ENCODE measurements around the gene CAPN1. TPM values are rescaled to one million over a fixed set of nuclear protein-coding genes. Genes with fewer than 3 reads are reported as not detected.
"Not testable (repeated sequence)": the region's sequence is repeated elsewhere in the genome, so short reads cannot be mapped to it uniquely, and the experiment has no call there.

The CAPN1 gene
- total RNA-seq, 2 experiments from 2014 or later = 164 to 167 TPM

DNA sequence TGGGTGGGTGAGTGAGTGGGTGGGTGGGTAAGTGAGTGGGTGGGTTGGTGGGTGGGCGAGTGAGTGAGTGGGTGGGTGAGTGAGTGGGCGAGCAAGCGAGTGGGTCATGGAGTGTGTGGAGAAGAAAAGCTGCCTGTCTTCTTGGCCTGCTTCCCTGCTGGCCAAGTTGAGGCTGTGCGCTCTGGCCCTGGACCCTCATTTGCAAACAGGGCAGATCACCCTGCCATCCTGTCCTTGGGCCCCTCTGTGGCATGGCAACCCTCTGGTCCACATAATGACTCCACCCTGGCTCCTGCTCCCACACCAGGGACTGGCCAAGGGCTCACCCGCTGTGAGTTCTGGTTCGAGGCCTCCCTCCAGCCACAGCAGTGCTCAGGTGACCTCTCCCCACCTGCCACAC lies 35.1 kb downstream of the CAPN1 start:
- Mint-ChIP-seq H3K9me3 (no peaks in the 10 kb centered on the region), H3K4me3 (no peak overlapping the region), H3K4me1 (peaks cover 32% of the 10 kb centered on the region), H3K36me3 (ENCODE audit: low read depth) (peaks cover 3% of the 10 kb centered on the region), H3K27ac (no peak overlapping the region), H3K27me3 (peaks cover 2% of the 10 kb centered on the region)
- ChIA-PET CTCF (no interaction called here), POLR2A (no interaction called here)
- DNase-seq = no peak

DNA sequence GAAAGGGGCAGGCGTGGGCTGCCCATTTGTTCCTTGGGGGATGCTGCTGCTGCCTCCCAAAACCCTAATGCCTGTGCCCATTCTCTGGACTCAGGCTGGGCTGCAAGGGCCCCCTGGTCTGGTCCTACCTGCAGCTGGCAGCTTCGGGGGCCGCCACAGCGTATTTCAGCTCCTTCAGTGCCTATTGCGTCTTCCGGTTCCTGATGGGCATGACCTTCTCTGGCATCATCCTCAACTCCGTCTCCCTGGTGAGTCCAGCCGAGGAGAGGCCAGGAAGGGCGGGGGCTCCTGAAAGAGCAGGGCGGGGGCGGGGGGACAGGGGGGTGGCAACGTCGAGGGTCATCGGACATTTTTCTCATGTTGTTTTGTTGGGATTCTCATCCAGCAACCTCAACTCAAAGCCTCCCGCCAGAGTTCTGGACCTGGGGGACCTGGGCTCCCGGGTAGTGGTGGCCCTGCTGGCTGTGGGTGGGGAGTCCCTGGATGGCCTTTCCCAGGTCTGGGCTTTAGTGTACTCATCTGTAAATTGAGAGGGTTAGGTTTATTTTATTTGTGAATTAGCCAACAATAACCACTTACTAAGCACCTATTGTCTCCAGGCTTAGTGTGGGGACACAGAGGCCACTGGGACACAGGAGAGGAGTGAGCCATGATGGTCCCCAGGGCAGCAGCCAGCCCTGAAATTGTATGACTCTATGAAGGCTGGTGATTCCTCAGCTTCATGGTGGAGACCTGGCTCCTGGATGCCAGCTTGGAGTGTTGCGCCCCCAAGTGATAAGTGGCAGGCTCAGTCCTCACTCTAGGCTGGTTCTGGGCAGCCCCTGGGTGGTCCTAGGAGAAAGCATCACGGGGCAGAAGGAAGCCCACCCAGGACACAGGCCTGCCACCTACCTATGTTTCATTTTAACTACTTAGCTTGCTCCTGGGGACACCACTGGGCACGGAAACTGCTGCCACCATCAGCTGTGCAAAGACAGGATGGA lies 36.0 kb downstream of the CAPN1 start:
- no peak for DNase-seq
- H3K36me3 Mint-ChIP-seq (ENCODE audit: low read depth) = peaks cover 3% of the 10 kb centered on the region
- no peak overlapping the region for H3K27ac Mint-ChIP-seq
- ChIA-PET POLR2A (interaction anchor here (2.8 kb wide), 1 partner anchor 44 kb away, joined by 10 read pairs; the partner anchor contains the start of gene POLA2), CTCF (no interaction called here)
- no peaks in the 10 kb centered on the region for H3K9me3 Mint-ChIP-seq
- H3K4me3 Mint-ChIP-seq = no peak overlapping the region
- H3K27me3 Mint-ChIP-seq = peaks cover 2% of the 10 kb centered on the region
- H3K4me1 Mint-ChIP-seq = peaks cover 36% of the 10 kb centered on the region

DNA sequence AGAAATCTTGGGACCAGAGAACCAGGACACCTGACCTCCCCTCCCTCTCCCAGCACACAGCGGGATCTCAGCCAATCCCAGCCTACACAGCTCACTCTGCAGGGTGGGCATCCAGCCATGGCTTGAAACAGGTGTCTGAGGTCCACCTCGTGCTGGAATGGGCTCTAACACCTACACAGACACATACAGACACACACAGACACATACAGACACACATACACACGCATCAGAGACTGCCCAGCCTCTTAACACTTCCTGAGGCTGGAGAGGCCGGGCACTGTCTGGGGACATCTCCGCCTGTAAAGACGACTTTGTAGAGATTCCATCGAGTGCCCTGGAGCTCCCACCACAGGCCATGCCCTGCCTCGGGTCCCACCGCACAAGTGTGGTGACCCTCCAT lies 36.7 kb downstream of the CAPN1 start:
- no peak for DNase-seq
- POLR2A ChIA-PET = interaction anchor here (2.8 kb wide), 1 partner anchor 44 kb away, joined by 10 read pairs; the partner anchor contains the start of gene POLA2
- H3K27ac Mint-ChIP-seq = no peak overlapping the region
- peaks cover 35% of the 10 kb centered on the region for H3K4me1 Mint-ChIP-seq
- no peaks in the 10 kb centered on the region for H3K36me3 Mint-ChIP-seq (ENCODE audit: low read depth)
- CTCF ChIA-PET = interaction anchor here (1.6 kb wide), 1 partner anchor 13 kb away, joined by 4 read pairs; no protein-coding TSS in a partner anchor
- H3K27me3 Mint-ChIP-seq = peaks cover 4% of the 10 kb centered on the region
- H3K4me3 Mint-ChIP-seq = no peak overlapping the region
- H3K9me3 Mint-ChIP-seq = no peaks in the 10 kb centered on the region

DNA sequence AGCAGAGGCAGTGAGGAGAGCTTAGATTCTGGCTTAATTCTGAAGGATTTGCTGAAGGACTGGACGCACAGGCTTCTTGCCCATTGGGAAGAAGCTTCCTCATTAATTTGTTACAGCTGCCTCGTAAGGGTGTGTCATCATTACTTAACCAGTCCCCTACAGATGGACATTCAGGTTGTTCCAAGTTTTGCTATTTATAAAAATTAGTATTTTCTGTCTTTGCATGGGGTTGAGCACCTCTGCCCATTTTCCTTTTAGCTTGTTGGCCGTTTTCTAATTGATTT lies 38.1 kb downstream of the CAPN1 start:
- Mint-ChIP-seq H3K4me3 (no peak overlapping the region), H3K9me3 (no peaks in the 10 kb centered on the region), H3K4me1 (peaks cover 26% of the 10 kb centered on the region), H3K36me3 (ENCODE audit: low read depth) (no peaks in the 10 kb centered on the region), H3K27ac (peak overlapping the region; percentile 26), H3K27me3 (peaks cover 7% of the 10 kb centered on the region)
- ChIA-PET CTCF (interaction anchor here (0.7 to 1.6 kb wide), 4 partner anchors 14 to 110 kb away, joined by 3 to 5 read pairs (median 4); no protein-coding TSS in a partner anchor), POLR2A (interaction anchor here (2.8 kb wide), 1 partner anchor 42 kb away, joined by 10 read pairs; the partner anchor contains the start of gene POLA2)
- DNase-seq = no peak

DNA sequence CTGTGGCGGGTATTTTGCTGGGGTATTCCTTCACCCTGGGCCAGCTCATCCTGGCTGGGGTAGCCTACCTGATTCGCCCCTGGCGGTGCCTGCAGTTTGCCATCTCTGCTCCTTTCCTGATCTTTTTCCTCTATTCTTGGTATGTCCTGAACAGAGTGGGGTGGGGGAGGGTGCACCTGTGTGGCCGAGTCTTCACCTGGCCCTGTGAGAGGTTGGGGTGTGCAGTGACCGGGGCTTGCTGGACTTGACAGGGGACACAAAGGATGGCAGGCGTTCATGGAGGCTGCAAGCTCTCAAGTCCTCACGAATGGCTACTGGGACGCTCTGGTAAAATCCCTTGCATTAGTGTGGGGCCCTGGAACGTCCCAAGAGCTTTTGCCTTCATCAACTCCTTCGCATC lies 39.3 kb downstream of the CAPN1 start:
- no peak for DNase-seq
- Mint-ChIP-seq H3K27me3 (peaks cover 15% of the 10 kb centered on the region), H3K36me3 (ENCODE audit: low read depth) (no peaks in the 10 kb centered on the region), H3K4me3 (no peak overlapping the region), H3K9me3 (no peaks in the 10 kb centered on the region), H3K27ac (no peak overlapping the region), H3K4me1 (peaks cover 31% of the 10 kb centered on the region)
- POLR2A ChIA-PET = interaction anchor here (1.6 to 2.8 kb wide), 2 partner anchors 41 kb away, joined by 7 to 10 read pairs; partner anchors contain the start of gene POLA2
- CTCF ChIA-PET = no interaction called here

DNA sequence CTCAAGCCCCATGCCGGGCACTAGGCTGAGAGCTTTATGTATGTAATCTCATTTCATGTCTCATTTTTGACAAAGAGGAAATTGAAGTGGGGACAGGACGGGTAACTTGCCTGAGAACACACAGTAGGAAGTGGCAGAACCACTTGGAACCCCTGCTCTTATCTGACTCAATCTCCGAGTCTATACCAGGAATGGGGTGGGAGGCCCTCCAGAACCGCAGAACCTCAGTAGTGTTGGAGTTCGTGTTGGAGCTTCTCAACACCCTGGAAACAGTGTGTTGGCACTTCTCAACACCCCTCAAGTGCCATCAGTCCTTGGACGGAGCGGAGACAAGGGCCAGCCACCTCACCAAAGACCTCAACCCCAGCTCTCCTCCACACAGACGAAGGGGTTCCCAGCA lies 41.3 kb downstream of the CAPN1 start:
- Mint-ChIP-seq H3K36me3 (ENCODE audit: low read depth) (no peaks in the 10 kb centered on the region), H3K4me3 (no peak overlapping the region), H3K27me3 (peaks cover 28% of the 10 kb centered on the region), H3K9me3 (no peaks in the 10 kb centered on the region), H3K27ac (no peak overlapping the region), H3K4me1 (peaks cover 33% of the 10 kb centered on the region)
- no peak for DNase-seq
- CTCF ChIA-PET = interaction anchor here (1.2 to 1.7 kb wide), 2 partner anchors 92 to 109 kb away, joined by 3 to 6 read pairs; no protein-coding TSS in a partner anchor
- POLR2A ChIA-PET = no interaction called here

DNA sequence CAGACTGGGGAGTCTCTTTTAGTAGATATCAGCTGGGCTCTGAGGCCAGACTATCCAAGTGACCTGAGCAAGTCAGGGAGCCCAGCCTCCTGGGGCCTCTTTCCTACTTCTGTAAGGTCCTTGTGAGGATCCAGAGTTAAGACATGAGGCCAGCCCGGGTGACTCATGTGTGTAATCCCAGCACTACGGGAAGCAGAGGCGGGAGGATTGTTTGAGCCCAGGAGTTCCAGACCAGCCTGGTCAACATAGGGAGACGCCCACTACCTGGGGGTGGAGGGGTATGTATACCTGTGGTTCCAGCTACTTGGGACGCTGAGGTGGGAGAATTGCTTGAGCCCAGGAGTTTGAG lies 43.2 kb downstream of the CAPN1 start:
- ChIA-PET POLR2A (interaction anchor here (1.3 kb wide), 1 partner anchor 38 kb away, joined by 4 read pairs; no protein-coding TSS in a partner anchor), CTCF (interaction anchor here (0.8 to 4.7 kb wide), 12 partner anchors 12 to 108 kb away, joined by 3 to 49 read pairs (median 6); partner anchors contain the start of genes CDC42EP2, DPF2 and POLA2)
- no peak overlapping the region for H3K4me3 Mint-ChIP-seq
- H3K36me3 Mint-ChIP-seq (ENCODE audit: low read depth) = no peaks in the 10 kb centered on the region
- no peaks in the 10 kb centered on the region for H3K9me3 Mint-ChIP-seq
- H3K27ac Mint-ChIP-seq = no peak overlapping the region
- peaks cover 28% of the 10 kb centered on the region for H3K27me3 Mint-ChIP-seq
- no peak for DNase-seq
- H3K4me1 Mint-ChIP-seq = peaks cover 24% of the 10 kb centered on the region

DNA sequence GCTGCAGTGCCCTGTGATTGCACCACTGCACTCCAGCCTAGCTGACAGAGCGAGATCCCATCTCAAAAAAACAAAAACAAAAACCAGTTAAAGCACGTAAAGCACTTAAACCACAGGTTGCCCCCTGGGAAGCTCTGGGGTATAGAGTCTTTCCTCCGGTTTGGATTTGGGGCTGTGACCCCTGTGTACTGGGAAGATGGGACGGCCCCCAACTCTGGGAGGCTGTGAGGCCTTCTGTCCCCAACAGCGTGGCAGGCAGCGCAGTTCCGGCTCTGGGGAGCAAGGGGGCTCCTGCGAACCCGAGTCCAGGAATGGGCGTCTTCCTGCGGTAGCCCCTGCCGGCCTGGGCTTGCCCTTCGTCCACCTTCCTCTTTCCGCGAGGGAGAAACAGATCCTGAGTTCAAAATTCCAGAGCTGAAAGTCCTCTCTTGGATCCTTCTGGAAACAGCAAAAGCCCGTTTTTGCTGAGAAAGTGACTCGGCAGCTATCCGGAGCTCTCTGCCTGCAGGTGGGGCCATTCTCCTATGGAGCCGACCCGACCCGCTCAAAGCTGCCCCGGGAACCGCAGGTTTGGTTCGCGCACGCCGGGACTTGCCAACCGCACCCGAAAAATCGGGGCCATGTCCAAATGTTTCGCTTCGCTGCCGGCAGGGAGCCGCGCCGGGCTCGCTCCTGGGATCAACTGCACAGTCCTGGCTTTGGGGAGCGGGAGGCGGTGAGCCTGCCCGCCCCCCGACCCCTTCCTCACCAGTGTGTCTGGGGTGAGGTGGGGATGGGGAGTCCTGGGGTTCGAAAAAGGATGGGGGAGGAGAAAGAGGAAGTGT lies 43.8 kb downstream of the CAPN1 start:
- H3K4me3 Mint-ChIP-seq = peak overlapping the region; percentile 62
- H3K27ac Mint-ChIP-seq = no peak overlapping the region
- no peaks in the 10 kb centered on the region for H3K36me3 Mint-ChIP-seq (ENCODE audit: low read depth)
- peak; percentile 64 for DNase-seq
- H3K9me3 Mint-ChIP-seq = no peaks in the 10 kb centered on the region
- CTCF ChIA-PET = interaction anchor here (0.8 to 4.7 kb wide), 15 partner anchors 13 to 108 kb away, joined by 3 to 49 read pairs (median 4); partner anchors contain the start of genes CDC42EP2, DPF2 and POLA2
- H3K4me1 Mint-ChIP-seq = peaks cover 21% of the 10 kb centered on the region
- peaks cover 31% of the 10 kb centered on the region for H3K27me3 Mint-ChIP-seq
- POLR2A ChIA-PET = interaction anchor here (0.7 to 1.3 kb wide), 3 partner anchors 37 to 91 kb away, joined by 3 to 4 read pairs (median 3); no protein-coding TSS in a partner anchor

DNA sequence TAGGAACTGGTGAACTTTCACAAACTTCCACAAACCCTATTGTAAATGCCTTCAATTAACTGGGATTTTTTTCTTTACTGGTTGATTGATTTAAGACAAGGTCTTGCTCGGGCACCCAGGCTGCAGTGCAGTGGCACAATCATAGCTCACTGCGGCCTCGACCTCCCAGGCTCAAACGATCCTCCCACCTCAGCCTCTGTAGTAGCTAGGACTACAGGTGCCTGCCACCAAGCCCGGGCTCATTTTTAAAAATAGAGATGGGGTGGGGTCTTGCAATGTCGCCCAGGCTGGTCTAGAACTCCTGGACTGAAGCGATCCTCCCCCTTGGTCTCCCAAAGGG lies 44.3 kb downstream of the CAPN1 start:
- peaks cover 31% of the 10 kb centered on the region for H3K27me3 Mint-ChIP-seq
- H3K4me3 Mint-ChIP-seq = peak overlapping the region; percentile 62
- ChIA-PET CTCF (interaction anchor here (0.8 to 4.7 kb wide), 14 partner anchors 13 to 104 kb away, joined by 3 to 49 read pairs (median 4); partner anchors contain the start of genes CDC42EP2 and POLA2), POLR2A (interaction anchor here (0.7 to 1.3 kb wide), 3 partner anchors 36 to 90 kb away, joined by 3 to 4 read pairs (median 3); no protein-coding TSS in a partner anchor)
- H3K27ac Mint-ChIP-seq = no peak overlapping the region
- no peaks in the 10 kb centered on the region for H3K36me3 Mint-ChIP-seq (ENCODE audit: low read depth)
- DNase-seq = no peak
- H3K4me1 Mint-ChIP-seq = peaks cover 21% of the 10 kb centered on the region
- no peaks in the 10 kb centered on the region for H3K9me3 Mint-ChIP-seq

DNA sequence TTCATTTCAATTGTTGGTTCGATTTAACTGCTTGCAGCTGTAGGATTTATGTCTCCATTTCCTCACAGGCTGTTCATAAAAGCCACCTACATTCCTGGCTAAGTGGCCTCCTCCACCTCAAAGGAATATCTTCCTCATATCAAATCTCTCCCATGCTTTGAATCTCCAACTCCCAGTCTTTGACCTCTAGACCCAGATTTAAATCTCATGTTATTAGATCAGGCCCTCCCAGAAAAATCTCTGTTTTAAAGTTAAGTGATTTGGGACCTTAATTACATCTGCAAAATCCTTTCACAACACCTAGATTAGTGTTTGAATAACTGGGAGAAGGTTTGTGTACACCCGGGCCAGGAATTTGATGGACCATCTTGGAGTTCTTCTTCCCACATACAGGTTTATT lies 46.2 kb downstream of the CAPN1 start:
- Mint-ChIP-seq H3K4me1 (peaks cover 17% of the 10 kb centered on the region), H3K9me3 (no peaks in the 10 kb centered on the region), H3K36me3 (ENCODE audit: low read depth) (no peaks in the 10 kb centered on the region), H3K27me3 (peaks cover 31% of the 10 kb centered on the region), H3K27ac (no peak overlapping the region), H3K4me3 (no peak overlapping the region)
- no peak for DNase-seq
- ChIA-PET POLR2A (interaction anchor here (1.0 to 1.1 kb wide), 2 partner anchors 34 to 87 kb away, joined by 3 read pairs; partner anchors contain the start of gene POLA2), CTCF (interaction anchor here (0.7 to 4.7 kb wide), 6 partner anchors 22 to 102 kb away, joined by 3 to 49 read pairs (median 4); partner anchors contain the start of genes CDC42EP2 and POLA2)

DNA sequence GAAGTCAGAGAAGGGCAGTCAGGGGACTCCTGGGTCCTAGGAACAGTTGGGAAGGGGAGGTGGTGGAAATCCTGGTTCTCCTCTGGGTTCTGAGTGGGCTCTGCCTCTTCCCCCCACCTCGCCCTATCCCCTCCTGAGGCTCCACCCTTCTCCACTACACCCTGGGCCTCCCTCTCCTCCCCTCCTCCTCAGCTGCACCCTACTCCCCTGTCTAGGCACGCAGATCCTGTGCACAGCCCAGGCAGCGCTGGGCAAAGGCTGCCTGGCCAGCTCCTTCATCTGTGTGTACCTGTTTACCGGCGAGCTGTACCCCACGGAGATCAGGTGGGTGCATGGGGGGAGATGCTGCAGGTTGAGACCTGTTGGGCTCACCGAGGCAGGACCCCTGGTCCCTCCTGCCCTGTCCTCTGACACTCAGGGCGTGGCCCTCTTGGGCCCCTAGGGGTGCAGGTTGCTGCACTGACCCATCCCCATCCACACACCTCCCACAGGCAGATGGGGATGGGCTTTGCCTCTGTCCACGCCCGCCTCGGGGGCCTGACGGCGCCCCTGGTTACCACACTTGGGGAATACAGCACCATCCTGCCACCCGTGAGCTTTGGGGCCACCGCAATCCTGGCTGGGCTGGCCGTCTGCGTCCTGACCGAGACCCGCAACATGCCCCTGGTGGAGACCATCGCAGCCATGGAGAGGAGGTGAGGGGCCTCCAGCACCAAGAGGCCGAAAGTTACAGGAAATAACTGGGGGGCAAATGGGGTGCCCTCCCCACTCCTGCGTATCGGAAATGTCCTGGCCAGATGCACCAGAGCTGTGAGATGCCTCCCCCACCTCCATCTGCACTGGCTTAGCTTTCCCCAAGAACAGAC lies 54.7 kb downstream of the CAPN1 start:
- no peak overlapping the region for H3K27ac Mint-ChIP-seq
- ChIA-PET POLR2A (interaction anchor here (1.2 kb wide), 1 partner anchor 25 kb away, joined by 3 read pairs; no protein-coding TSS in a partner anchor), CTCF (interaction anchor here (0.6 kb wide), 1 partner anchor 76 kb away, joined by 3 read pairs; no protein-coding TSS in a partner anchor)
- H3K4me3 Mint-ChIP-seq = no peak overlapping the region
- H3K36me3 Mint-ChIP-seq (ENCODE audit: low read depth) = no peaks in the 10 kb centered on the region
- H3K4me1 Mint-ChIP-seq = no peaks in the 10 kb centered on the region
- DNase-seq = no peak
- H3K27me3 Mint-ChIP-seq = no peaks in the 10 kb centered on the region
- no peaks in the 10 kb centered on the region for H3K9me3 Mint-ChIP-seq

DNA sequence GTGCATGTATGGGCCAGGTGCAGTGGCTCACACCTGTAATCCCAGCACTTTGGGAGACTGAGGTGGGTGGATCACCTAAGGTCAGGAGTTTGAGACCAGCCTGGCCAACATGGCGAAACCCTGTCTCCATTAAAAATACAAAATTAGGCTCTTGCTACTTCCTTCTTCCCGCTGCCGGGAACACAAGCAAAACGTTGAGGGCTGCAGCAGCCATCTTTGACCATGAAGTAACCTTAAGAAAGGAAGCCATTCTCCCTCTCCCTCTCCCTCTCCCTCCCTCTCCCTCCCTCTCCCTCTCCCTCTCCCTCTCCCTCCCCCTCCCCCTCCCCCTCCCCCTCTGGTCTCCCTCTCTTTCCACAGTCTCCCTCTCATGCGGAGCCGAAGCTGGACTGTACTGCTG lies 56.6 kb downstream of the CAPN1 start:
- H3K4me1 Mint-ChIP-seq; DNase-seq; H3K27ac Mint-ChIP-seq; POLR2A ChIA-PET; CTCF ChIA-PET; H3K27me3 Mint-ChIP-seq; H3K36me3 Mint-ChIP-seq (ENCODE audit: low read depth); H3K4me3 Mint-ChIP-seq: not testable (repeated sequence)
- H3K9me3 Mint-ChIP-seq = peaks cover 12% of the 10 kb centered on the region

All from activated CD4-positive, alpha-beta memory T cell treated with anti-CD3 and anti-CD28 coated beads, Interleukin-2, amount 10 ng/mL, durations not matched to agents 7 days and 5 days (primary cell).